ENCODE measurements around the gene FAM219A. TPM values are rescaled to one million over a fixed set of nuclear protein-coding genes. Genes with fewer than 3 reads are reported as not detected.

Gene FAM219A
- total RNA-seq, 1 experiment from 2014 or later, result 20.6 TPM

GRCh38 chr9:34430843-34431437 lies 27.4 kb downstream of the FAM219A start (continued):
- TF ChIP-seq E2F5 (CRISPR knock-in tag; IDR thresholded peaks at IDR 0.05) (no peak), ZMAT4 (CRISPR knock-in tag; IDR thresholded peaks at IDR 0.05) (no peak), ELF4 (CRISPR knock-in tag; IDR thresholded peaks at IDR 0.05; ENCODE audit: low read depth) (no peak), ZNF263 (CRISPR knock-in tag; IDR thresholded peaks at IDR 0.05; ENCODE audit: low read depth) (no peak), TEAD4 (CRISPR knock-in tag; IDR thresholded peaks at IDR 0.05) (0 out of 2 replicates have a peak, but pooled peaks have one; percentile 60)

DNA sequence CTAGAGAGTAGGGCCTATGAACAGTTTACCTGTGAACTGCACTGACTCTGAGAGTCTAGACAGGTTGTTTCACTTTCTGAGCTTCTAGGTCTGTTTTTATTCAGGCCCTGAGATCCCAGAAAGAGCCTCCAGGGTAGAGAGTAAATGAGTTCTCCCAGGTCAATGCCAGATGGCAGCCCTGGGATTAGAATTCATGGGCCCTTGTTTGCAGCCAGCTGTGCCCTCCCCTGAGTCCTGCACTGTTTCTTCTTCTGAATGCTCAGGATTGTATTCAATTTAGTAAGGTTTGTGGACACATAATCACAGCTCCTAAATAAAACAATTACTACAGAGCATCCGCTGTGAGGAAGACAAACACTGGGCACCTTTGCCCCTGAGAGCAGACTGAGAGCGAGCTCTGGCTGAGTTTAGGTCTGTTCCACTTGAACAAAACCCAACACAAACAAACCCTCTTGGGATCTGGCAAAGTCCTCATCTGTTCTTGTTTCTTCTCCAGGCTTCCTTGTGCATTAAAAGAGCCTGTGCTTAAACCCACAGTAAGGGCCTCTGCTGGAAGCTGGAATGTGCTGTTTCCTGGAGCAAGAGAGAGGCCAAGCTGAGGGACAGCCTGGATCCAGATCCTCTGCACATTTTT lies 29.9 kb downstream of the FAM219A start:
- TF ChIP-seq, protein P1, sequence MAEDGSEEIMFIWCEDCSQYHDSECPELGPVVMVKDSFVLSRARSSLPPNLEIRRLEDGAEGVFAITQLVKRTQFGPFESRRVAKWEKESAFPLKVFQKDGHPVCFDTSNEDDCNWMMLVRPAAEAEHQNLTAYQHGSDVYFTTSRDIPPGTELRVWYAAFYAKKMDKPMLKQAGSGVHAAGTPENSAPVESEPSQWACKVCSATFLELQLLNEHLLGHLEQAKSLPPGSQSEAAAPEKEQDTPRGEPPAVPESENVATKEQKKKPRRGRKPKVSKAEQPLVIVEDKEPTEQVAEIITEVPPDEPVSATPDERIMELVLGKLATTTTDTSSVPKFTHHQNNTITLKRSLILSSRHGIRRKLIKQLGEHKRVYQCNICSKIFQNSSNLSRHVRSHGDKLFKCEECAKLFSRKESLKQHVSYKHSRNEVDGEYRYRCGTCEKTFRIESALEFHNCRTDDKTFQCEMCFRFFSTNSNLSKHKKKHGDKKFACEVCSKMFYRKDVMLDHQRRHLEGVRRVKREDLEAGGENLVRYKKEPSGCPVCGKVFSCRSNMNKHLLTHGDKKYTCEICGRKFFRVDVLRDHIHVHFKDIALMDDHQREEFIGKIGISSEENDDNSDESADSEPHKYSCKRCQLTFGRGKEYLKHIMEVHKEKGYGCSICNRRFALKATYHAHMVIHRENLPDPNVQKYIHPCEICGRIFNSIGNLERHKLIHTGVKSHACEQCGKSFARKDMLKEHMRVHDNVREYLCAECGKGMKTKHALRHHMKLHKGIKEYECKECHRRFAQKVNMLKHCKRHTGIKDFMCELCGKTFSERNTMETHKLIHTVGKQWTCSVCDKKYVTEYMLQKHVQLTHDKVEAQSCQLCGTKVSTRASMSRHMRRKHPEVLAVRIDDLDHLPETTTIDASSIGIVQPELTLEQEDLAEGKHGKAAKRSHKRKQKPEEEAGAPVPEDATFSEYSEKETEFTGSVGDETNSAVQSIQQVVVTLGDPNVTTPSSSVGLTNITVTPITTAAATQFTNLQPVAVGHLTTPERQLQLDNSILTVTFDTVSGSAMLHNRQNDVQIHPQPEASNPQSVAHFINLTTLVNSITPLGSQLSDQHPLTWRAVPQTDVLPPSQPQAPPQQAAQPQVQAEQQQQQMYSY (CRISPR knock-in tag; IDR thresholded peaks at IDR 0.05), result no peak
- TF ChIP-seq ZMAT4 (CRISPR knock-in tag; IDR thresholded peaks at IDR 0.05), result no peak
- no peak for TF ChIP-seq NR3C1 (CRISPR knock-in tag; conservative IDR thresholded peaks at IDR 0.05; ENCODE audit: low read depth)
- TF ChIP-seq, protein P2, sequence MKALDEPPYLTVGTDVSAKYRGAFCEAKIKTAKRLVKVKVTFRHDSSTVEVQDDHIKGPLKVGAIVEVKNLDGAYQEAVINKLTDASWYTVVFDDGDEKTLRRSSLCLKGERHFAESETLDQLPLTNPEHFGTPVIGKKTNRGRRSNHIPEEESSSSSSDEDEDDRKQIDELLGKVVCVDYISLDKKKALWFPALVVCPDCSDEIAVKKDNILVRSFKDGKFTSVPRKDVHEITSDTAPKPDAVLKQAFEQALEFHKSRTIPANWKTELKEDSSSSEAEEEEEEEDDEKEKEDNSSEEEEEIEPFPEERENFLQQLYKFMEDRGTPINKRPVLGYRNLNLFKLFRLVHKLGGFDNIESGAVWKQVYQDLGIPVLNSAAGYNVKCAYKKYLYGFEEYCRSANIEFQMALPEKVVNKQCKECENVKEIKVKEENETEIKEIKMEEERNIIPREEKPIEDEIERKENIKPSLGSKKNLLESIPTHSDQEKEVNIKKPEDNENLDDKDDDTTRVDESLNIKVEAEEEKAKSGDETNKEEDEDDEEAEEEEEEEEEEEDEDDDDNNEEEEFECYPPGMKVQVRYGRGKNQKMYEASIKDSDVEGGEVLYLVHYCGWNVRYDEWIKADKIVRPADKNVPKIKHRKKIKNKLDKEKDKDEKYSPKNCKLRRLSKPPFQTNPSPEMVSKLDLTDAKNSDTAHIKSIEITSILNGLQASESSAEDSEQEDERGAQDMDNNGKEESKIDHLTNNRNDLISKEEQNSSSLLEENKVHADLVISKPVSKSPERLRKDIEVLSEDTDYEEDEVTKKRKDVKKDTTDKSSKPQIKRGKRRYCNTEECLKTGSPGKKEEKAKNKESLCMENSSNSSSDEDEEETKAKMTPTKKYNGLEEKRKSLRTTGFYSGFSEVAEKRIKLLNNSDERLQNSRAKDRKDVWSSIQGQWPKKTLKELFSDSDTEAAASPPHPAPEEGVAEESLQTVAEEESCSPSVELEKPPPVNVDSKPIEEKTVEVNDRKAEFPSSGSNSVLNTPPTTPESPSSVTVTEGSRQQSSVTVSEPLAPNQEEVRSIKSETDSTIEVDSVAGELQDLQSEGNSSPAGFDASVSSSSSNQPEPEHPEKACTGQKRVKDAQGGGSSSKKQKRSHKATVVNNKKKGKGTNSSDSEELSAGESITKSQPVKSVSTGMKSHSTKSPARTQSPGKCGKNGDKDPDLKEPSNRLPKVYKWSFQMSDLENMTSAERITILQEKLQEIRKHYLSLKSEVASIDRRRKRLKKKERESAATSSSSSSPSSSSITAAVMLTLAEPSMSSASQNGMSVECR (CRISPR knock-in tag; IDR thresholded peaks at IDR 0.05; ENCODE audit: borderline replicate concordance), result no peak
- TF ChIP-seq ZNF317 (CRISPR knock-in tag; IDR thresholded peaks at IDR 0.05; ENCODE audit: borderline replicate concordance, low read depth), result no peak
- TF ChIP-seq, protein P3, sequence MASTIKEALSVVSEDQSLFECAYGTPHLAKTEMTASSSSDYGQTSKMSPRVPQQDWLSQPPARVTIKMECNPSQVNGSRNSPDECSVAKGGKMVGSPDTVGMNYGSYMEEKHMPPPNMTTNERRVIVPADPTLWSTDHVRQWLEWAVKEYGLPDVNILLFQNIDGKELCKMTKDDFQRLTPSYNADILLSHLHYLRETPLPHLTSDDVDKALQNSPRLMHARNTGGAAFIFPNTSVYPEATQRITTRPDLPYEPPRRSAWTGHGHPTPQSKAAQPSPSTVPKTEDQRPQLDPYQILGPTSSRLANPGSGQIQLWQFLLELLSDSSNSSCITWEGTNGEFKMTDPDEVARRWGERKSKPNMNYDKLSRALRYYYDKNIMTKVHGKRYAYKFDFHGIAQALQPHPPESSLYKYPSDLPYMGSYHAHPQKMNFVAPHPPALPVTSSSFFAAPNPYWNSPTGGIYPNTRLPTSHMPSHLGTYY (CRISPR knock-in tag; IDR thresholded peaks at IDR 0.05), result no peak
- no peak for TF ChIP-seq GTF2I (CRISPR knock-in tag; conservative IDR thresholded peaks at IDR 0.05)
- no peak for TF ChIP-seq TP53 (CRISPR knock-in tag; IDR thresholded peaks at IDR 0.05)
- Mint-ChIP-seq H3K4me1 (peaks cover 9% of the 10 kb centered on the region), H3K4me3 (no peak overlapping the region), H3K9me3 (no peaks in the 10 kb centered on the region), H3K36me3 (no peaks in the 10 kb centered on the region), H3K27me3 (ENCODE audit: low read depth) (no peaks in the 10 kb centered on the region), H3K27ac (no peak overlapping the region)
- DNase-seq (ENCODE audit: low spot score) (no peak), ATAC-seq (no peak)
- ChIA-PET POLR2A (interaction anchor here (0.6 kb wide), 1 partner anchor 145 kb away, joined by 3 read pairs; no protein-coding TSS in a partner anchor), CTCF (interaction anchor here (0.8 to 4.4 kb wide), 4 partner anchors 9 to 163 kb away, joined by 3 to 39 read pairs (median 4); no protein-coding TSS in a partner anchor)
